Thoracic aorta (tissue), 2 donors: ENCODE data around the gene GFER. TPM values are rescaled to one million over a fixed set of nuclear protein-coding genes. Genes with fewer than 3 reads are reported as not detected.

ENCODE experiments used
- ATAC-seq: fragments of 150-250 bp; one replicate; pipeline ENCODE4 v1.8.0; 2017; ENCODE audit warnings: low read depth; ENCODE audit not compliant: insufficient number of reproducible peaks, low FRiP score
- DNase-seq: peaks from one replicate; pipeline ENCODE4 v3.0.0-alpha.2; 2020; ENCODE audit warnings: low spot score
- H3K27ac ChIP-seq, 2 donors: fragments of 200-600 bp; sonication (generic); 1 replicate in 1 of 2; 2 replicates in 1 of 2; pipeline ENCODE4 v1.5.1; 2016; ENCODE audit warnings: mild to moderate bottlenecking in 2 of 2, moderate library complexity in 2 of 2
- H3K27me3 ChIP-seq: fragments of 200-600 bp; sonication (generic); replicated peaks from 2 replicates; pipeline ENCODE4 v1.6.0; 2016; ENCODE audit warnings: mild to moderate bottlenecking; ENCODE audit not compliant: insufficient read depth
- H3K36me3 ChIP-seq: fragments of 200-600 bp; sonication (generic); one replicate; pipeline ENCODE4 v1.5.1; 2016
- H3K4me1 ChIP-seq, 2 donors: fragments of 200-600 bp; sonication (generic); 1 replicate in 1 of 2; 2 replicates in 1 of 2; pipeline versions ENCODE4 v1.5.1 to v1.6.0; 2016; ENCODE audit warnings: low read depth in 2 of 2, mild to moderate bottlenecking in 1 of 2; ENCODE audit not compliant: control insufficient read depth in 1 of 2
- H3K4me3 ChIP-seq: fragments of 200-600 bp; sonication (generic); 2 replicates; pipeline ENCODE4 v1.5.1; 2016; ENCODE audit warnings: mild to moderate bottlenecking
- H3K9me3 ChIP-seq: fragments of 200-600 bp; sonication (generic); 2 replicates; pipeline ENCODE4 v1.5.1; 2016
- CTCF ChIP-seq: fragments of 200-600 bp; sonication (generic); IDR thresholded peaks from one replicate; pipeline ENCODE4 v1.5.1; 2019; ENCODE audit warnings: antibody characterized with exemption
- total RNA-seq, 2 donors: library from RNA; depleted of rRNA; stranded (reverse); fragments of >200 nt; gene quantifications; one replicate each; pipeline versions ENCODE4 v1.1.0 to v1.2.3, GENCODE V29; 2016

GFER gene
- total RNA-seq, 2 donors from 2014 or later = 12.4 to 14.6 TPM

- H3K27ac ChIP-seq = no peak overlapping the region
- ATAC-seq (no peak), DNase-seq (no peak)
- no peaks in the 10 kb centered on the region for H3K27me3 ChIP-seq
- TF ChIP-seq CTCF = no peak
- H3K4me3 ChIP-seq = no peak overlapping the region
- H3K36me3 ChIP-seq = peaks cover 46% of the 10 kb centered on the region
- peaks cover 14 to 22% of the 10 kb centered on the region in 2 donors for H3K4me1 ChIP-seq
- H3K9me3 ChIP-seq = no peaks in the 10 kb centered on the region
Measured at GRCh38 chr16:1974157-1975070, 9.6 kb upstream of the GFER start.

GRCh38 chr16:1975432-1976215, 8.4 kb upstream of the GFER start:
- Histone ChIP-seq H3K36me3 (peaks cover 46% of the 10 kb centered on the region), H3K9me3 (no peaks in the 10 kb centered on the region), H3K4me3 (no peak overlapping the region), H3K27me3 (no peaks in the 10 kb centered on the region), H3K4me1 (peaks cover 14 to 21% of the 10 kb centered on the region in 2 donors), H3K27ac (no peak overlapping the region)
- no peak for DNase-seq
- no peak for TF ChIP-seq CTCF
- no peak for ATAC-seq

- H3K4me1 ChIP-seq = peaks cover 9 to 16% of the 10 kb centered on the region in 2 donors
- no peak for TF ChIP-seq CTCF
- no peak overlapping the region for H3K27ac ChIP-seq
- no peak overlapping the region for H3K4me3 ChIP-seq
- no peak for DNase-seq
- H3K27me3 ChIP-seq = no peaks in the 10 kb centered on the region
- no peak for ATAC-seq
- no peaks in the 10 kb centered on the region for H3K9me3 ChIP-seq
- peaks cover 46% of the 10 kb centered on the region for H3K36me3 ChIP-seq
Measured at GRCh38 chr16:1976216-1976520, 7.8 kb upstream of the GFER start.

- no peak for DNase-seq
- Histone ChIP-seq H3K9me3 (no peaks in the 10 kb centered on the region), H3K27me3 (no peaks in the 10 kb centered on the region), H3K4me1 (peaks cover 7 to 13% of the 10 kb centered on the region in 2 donors), H3K27ac (no peak overlapping the region), H3K4me3 (no peak overlapping the region), H3K36me3 (peaks cover 46% of the 10 kb centered on the region)
- TF ChIP-seq CTCF = no peak
- no peak for ATAC-seq
Measured at GRCh38 chr16:1976951-1977874, 6.8 kb upstream of the GFER start.
